ENCODE measurements around the gene DGKD. TPM values are rescaled to one million over a fixed set of nuclear protein-coding genes. Genes with fewer than 3 reads are reported as not detected.

DGKD gene
- total RNA-seq, 1 donor from 2014 or later: 44.7 TPM

GRCh38 chr2:233459426-233459825 is 105.1 kb downstream of the DGKD start:
- DNase-seq (ENCODE audit: low spot score): no peak

GRCh38 chr2:233460726-233461441 is 106.6 kb downstream of the DGKD start:
- no peak for DNase-seq (ENCODE audit: low spot score)

- no peak for DNase-seq (ENCODE audit: low spot score)
Measured at GRCh38 chr2:233461481-233461891, 107.2 kb downstream of the DGKD start.

DNA sequence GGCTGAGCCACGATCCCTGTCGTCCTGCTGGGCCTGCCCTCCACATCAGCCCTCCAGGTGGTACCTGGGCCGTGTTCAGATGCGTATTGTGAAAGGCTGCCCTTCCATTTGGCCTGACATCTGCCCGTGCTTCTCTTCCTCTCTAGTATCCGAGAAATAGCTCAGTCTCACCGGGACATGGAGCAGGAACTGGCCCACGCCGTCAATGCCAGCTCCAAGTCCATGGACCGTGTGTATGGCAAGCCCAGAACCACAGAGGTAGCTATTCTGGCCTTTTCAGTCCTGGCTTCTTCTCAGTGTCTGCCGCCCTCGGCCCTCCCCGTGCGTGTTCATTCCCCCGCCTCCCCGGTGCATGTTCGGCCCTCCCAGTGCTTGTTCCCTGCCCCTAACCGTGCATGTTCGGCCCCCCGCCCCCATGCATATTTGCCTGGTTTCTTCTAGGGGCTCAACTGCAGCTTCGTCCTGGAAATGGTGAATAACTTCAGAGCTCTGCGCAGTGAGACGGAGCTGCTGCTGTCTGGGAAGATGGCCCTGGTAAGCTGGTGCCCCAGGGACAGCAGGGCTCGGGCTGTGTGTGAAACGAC is 108.0 kb downstream of the DGKD start:
- DNase-seq (ENCODE audit: low spot score): no peak

DNA sequence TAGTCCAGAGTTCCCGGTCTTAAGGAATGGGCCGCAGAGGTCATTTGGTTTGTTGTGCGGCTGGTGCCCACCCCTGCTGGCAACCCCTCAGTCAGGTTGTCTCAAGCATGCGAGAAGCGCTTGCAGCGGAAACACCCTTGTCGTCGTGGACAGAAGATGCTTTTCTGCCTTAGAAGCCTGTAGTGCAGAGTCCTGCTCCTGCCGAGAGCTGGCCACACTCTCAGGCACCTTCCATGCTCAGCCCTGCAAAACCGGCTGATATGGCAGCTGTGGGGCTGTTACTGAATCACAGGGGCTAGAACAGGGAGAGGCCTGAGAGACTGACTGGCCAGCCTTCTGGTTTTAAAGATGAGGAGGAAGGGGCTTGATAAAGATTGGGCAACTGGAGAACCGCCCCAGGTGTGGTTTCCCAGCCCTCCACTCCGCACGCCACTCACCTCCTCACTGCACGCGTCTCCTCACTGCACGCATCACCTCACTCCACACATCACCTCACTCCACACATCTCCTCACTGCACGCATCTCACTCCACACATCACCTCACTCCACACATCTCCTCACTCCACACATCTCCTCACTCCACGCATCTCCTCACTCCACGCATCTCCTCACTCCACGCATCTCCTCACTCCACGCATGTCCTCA is 108.7 kb downstream of the DGKD start:
- no peak for DNase-seq (ENCODE audit: low spot score)

GRCh38 chr2:233463586-233463985 is 109.3 kb downstream of the DGKD start:
- DNase-seq (ENCODE audit: low spot score): no peak

GRCh38 chr2:233464056-233464455 is 109.8 kb downstream of the DGKD start:
- no peak for DNase-seq (ENCODE audit: low spot score)

- peak; percentile 68 for DNase-seq (ENCODE audit: low spot score)
Measured at GRCh38 chr2:233464531-233465240, 110.4 kb downstream of the DGKD start.

DNA sequence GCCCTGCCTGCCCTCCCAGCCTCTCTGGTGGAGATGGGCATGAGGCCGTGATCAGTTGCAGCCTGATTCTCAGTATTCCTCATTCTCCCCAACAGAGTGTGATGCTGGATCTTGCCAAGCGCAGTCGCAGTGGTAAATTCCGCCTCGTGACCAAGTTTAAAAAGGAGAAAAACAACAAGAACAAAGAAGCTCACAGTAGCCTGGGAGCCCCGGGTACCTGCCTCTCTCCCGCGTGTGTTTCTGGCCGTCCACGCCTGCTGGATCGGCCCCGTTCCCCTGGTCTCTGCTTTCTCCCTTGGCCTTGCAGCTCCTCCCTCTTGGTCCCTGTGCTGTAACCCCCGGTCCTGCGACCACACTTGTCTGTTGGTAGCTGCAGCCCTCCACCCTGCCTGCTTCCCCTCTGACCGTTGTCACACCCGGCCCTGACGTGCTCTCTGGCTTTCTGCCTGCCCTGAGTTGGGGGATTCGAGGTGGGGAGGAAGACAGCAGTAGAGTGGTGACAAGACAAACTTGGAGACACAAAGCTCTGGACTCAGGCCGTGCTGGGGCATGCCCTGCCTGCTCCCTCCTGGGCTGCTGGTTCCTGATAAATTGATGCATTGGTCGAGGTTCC is 112.8 kb downstream of the DGKD start:
- DNase-seq (ENCODE audit: low spot score): no peak

DNA sequence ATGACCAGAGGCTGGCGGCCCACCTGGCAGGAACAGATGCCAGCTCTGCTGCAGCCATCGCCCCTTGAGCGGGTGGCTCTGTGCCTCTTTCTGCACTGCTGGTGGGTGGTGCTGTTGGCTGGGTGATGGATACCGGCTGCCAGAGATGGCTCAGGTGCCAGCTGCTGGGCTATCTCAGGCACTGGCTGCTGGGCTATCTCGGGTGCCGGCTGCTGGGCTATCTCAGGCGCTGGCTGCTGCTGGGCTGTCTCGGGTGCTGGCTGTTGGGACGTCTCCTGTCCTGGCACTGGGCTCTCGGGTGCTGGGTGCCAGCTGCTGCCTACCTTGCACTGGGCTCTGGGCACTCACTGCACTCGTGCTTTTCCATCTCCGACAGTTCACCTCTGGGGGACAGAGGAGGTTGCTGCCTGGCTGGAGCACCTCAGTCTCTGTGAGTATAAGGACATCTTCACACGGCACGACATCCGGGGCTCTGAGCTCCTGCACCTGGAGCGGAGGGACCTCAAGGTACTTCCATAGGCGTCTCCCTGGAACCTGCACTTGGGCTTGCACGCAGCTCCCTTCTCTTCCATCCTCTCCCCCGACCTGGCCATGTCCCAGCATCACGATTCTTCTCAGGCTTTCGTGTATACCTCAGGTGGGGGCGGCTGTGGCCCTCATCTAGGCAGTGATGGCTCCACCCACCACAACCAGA is 113.9 kb downstream of the DGKD start:
- no peak for DNase-seq (ENCODE audit: low spot score)

- DNase-seq (ENCODE audit: low spot score): no peak
Measured at GRCh38 chr2:233468741-233469110, 114.4 kb downstream of the DGKD start.

DNA sequence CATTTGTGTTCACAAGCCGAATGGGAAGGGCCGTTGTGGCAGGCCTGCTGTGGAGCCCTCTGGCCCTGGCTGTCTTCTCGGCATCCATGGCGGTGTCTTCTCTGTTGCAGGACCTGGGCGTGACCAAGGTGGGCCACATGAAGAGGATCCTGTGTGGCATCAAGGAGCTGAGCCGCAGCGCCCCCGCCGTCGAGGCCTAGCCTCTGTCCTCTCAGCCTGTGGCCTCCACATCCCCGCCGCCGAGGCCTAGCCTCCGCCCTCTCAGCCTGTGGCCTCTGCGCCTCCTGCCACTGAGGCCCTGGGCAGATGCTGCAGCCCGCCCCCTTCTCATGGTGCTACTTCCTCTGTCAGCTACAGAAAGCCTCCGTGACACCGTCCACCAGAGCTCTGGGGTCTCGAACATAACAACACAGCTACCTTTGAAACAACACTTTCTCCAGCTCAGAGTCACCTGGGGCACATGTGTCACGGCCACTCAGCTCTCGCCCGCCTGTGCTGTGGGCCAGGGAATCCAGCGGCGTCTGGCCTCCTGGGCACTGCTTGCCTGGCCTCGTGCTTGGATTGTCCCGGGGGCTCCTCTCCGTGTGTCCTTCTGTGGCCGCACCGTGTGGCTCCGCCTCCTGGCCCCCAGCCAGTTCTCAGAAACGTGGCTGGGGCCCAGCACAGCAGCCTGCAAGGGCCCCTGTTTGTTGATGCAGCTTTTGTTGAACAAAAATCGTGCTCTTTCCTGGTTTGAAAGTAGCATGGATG is 115.1 kb downstream of the DGKD start:
- no peak for DNase-seq (ENCODE audit: low spot score)

DNA sequence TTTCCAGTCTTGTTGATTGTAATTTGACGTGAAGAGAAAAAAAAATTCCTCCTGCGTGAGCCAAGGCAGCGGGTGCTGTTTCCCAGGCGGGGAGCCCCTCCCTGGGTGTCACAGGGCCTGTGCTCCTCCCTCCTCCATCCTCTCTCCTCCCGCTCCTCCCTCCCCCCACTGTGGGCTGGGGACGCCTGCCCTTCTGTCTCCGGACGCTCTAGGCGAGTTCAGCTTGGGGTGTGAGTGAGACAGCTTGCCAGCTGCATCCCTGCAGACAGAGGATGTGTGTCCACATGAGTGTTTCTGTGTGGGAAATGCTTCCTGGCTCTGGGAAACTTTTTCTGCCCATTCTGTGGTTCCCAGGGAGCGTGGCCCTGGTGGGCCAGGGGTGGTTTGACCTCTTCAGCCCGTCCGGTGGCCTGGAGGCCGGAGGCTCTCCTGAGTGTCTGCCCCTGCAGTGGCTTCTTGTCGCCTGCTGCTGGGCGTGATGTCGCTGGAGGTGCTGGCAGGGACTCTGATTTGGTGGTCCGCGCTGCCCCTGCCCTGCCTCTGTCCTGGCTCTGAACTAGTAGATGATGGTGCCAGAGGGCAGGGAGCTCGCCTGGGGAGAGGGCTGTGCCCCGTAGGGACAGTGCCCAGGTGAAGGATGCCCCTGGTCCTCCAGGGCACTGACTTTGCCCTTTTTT is 115.9 kb downstream of the DGKD start:
- peak; percentile 67 for DNase-seq (ENCODE audit: low spot score)

DNA sequence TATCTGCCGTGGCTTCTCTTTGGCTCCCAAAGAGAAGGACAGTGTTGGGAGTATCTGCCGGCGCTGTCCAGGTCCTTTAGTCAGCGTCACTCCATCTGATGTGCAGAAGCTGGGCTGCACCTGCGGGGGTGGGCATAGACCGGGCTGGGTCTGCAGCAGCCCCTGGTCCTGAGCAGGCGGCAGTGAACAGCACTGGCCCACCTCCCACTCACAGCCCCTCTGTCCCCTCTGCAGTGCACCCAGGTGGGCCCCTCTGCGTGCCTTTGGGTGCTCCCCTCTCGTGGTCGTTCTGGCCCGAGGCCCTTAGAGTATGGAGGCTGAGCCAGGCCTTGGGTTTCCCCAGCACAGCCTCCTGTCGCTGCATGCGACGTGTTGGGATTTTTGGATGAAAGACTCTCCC is 116.5 kb downstream of the DGKD start:
- DNase-seq (ENCODE audit: low spot score): no peak

DNA sequence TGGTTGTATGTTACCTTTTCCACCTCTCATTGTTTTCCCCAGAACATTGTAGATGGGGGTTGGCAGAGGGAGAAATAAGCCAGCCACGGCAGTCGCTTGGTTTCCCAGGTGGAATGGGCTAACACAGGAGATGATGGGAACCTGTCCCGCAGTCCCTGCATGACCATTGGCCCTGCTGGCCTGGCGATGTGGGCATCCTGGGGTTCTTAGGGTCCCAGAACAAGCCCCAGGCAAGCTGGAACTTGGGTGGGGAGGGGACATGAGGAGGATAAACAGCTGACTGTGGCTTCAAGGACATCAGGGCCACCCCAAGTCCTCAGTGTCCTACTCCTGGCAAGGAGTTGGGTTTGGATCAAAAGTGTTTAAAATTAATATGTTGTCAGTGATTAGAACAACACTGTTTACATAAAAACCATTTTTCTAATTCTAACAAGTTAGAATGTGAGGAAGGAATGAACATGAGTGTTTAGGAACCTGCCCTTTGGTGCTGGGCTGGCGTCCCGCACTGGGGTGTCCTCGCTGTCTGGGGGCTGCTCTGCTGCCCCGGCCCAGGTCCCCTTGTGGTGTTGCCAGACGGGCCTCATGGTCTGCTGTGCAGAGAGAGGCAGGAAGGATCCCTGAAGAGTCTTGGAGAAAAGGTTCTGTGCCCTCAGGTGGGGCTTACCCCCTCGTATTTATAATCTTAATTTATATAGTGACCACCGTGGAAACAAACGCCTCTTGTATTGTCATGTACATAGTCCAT is 117.2 kb downstream of the DGKD start:
- peak; percentile 34 for DNase-seq (ENCODE audit: low spot score)

GRCh38 chr2:233473386-233473791 is 119.1 kb downstream of the DGKD start:
- DNase-seq (ENCODE audit: low spot score): peak; percentile 39

DNA sequence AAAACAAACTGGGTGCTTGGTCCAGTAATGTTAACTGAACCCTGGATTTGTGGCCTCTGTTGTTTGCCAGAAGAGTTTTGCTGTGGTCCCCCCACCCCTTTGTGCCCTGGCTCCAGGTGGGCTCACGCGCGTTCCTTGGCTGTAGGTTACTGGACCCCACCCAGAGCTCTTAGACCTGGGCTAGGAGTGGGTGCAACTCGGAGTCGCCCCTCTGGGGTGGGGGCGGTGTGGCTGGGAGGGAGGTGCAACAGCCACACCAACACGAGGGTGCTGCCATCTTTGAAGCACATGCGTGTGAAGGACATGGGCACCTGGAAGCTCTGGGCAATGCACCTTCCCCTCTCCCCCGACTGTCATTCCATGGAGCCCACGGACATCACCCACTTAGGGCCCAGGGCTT is 119.6 kb downstream of the DGKD start:
- DNase-seq (ENCODE audit: low spot score): peak; percentile 30

GRCh38 chr2:233474308-233475160 is 120.2 kb downstream of the DGKD start:
- DNase-seq (ENCODE audit: low spot score): peak; percentile 40

DNA sequence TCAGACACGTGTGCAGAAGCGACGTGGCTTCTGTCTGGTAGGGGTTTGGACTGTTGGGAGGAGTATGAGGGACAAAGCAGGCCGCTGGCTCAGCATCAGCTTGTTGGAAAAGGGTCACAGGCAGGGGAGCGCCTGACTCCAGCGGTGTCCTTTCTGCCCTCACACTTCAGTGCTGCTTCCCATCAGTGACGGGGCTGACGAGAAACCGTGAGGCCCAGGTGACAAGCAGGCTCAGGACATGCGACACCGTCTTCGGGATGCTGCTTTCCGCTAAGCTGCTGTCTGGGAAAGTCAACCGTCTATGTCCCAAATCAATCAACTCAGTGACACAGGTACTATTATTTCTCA is 121.7 kb downstream of the DGKD start:
- DNase-seq (ENCODE audit: low spot score): peak; percentile 12

Measured in ureter (tissue), 1 donor.